HG03439 (cell line): ENCODE results near the gene PLEKHA7.
"Not testable (repeated sequence)": the region's sequence is repeated elsewhere in the genome, so short reads cannot be mapped to it uniquely, and the experiment has no call there.

ENCODE experiments used
- ATAC-seq: cut with Tn5 transposase; IDR thresholded peaks from one replicate; pipeline ENCODE4 v1.9.1; 2021; ENCODE audit warnings: mild to moderate bottlenecking, moderate library complexity; ENCODE audit not compliant: unreplicated experiment

The PLEKHA7 gene

DNA sequence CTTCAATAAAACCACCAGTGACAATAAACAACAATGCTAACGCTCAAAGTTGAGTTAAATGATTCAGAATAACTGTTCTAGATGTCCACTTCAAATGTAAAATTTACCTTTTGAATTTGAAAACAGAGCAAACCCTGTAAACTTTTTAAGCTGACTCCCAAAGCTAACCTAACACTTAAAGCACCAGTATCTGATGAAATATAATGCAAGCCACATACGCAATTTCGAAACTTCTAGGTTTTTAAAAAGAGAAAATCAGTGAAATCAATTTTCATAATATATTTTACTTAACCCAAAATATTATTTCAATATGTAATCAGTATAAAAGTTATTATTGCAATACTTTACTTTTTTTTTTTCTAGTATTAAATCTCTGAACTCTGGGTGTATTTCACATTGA lies 71.3 kb downstream of the PLEKHA7 start:
- no peak for ATAC-seq

DNA sequence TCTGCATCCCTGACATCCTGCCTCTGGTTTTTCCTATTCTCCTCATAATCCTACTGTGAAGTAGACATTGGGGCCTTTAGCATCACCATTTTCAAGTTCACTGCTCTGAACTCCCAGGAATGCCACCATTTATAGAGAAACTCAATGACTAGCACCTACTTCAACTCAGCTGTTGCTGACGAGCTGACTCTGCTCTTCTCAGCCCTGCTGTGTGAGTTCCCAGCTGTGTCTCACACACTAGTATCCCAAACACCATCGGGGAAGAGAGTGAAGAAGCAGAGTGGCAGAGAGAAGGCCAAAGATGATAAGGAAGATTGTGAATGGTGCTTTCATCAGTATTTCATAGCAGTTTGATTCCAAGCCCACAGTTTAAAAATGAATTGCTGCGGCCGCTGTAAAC lies 71.9 kb downstream of the PLEKHA7 start:
- ATAC-seq: no peak

DNA sequence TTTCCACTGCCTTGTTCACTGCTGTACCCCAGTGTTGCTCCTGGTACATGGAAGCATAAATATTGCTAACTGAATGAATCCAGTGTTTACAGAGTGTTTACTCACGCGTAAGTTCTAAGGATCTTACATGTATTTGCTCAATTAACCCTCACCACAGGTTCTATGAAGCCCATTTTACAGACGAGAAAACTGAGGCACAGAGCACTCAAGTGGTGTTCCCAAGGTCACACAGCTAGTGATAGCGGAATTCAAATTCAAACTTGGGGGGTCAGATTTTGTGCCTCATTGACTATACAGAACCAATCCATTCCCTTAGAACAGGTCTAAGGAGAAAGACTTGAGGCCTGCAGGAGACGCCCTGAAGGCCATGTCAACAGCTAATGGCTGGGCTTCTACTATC lies 72.3 kb downstream of the PLEKHA7 start:
- ATAC-seq: no peak

- no peak for ATAC-seq
Measured at GRCh38 chr11:16938061-16938460, 76.2 kb downstream of the PLEKHA7 start.

GRCh38 chr11:16936643-16937042 lies 77.6 kb downstream of the PLEKHA7 start:
- ATAC-seq: no peak

DNA sequence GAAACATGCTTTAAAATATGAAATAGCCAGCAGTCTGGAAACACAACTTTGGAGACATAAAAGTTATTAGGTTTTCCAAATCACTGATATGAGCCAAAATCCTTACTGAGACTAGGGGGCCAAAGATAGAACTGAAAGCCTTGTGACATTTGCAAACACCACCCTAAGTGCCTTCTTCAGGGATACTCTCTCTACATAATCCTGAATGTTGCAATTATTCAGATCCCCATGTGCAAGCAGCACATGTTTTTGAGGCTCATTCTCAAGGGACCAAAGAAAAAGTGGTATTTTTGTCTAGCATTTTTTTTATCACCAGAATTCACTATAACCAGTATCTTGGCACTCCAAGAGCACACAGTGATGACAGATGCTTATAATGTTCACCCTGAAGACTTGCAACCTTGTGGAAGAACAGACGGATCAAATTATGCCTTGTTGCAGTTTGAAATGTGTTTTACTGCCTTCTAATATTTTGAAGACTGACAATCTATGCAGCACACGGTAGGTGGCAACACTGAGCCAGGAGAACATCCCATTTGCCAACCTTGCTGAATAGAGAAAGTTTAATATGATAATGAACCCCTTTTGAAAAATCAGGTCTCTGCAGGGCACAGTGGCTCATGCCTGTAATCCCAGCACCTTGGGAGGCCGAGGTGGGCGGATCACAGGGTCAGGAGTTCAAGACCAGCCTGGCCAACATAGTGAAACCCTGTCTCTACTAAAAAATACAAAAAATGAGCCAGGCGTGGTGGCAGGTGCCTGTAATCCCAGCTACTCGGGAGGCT lies 78.5 kb downstream of the PLEKHA7 start:
- ATAC-seq: peak; percentile 63

GRCh38 chr11:16933756-16934603 lies 80.2 kb downstream of the PLEKHA7 start:
- ATAC-seq: no peak

- ATAC-seq: no peak
Measured at GRCh38 chr11:16933291-16933690, 80.9 kb downstream of the PLEKHA7 start.

- no peak for ATAC-seq
Measured at GRCh38 chr11:16928044-16928443, 86.2 kb downstream of the PLEKHA7 start.

GRCh38 chr11:16926883-16927626 lies 87.2 kb downstream of the PLEKHA7 start:
- ATAC-seq: no peak

- no peak for ATAC-seq
Measured at GRCh38 chr11:16925561-16926065, 88.6 kb downstream of the PLEKHA7 start.

- ATAC-seq: peak; percentile 9
Measured at GRCh38 chr11:16924826-16925560, 89.2 kb downstream of the PLEKHA7 start.

DNA sequence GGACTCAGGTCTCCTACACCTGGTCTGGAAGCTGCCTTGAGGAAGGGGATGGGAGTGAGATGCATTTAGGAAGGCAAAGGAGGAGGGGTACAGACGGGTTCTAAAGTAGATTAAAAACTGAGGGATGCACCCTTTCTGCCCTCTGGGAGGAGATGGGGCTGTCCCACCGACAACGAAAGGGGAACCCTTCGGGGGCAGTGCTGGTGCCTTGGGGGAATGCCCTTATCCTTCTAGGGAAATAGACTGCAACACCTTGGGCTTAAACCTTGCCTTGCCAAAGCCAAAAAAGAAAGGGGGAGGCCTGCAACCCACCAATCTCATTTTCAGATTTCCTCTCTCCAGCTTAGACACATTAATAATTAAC lies 89.8 kb downstream of the PLEKHA7 start:
- ATAC-seq: peak; percentile 63

- ATAC-seq: peak; percentile 47
Measured at GRCh38 chr11:16923987-16924386, 90.2 kb downstream of the PLEKHA7 start.

GRCh38 chr11:16921668-16922067 lies 92.5 kb downstream of the PLEKHA7 start:
- no peak for ATAC-seq

- ATAC-seq: no peak
Measured at GRCh38 chr11:16921019-16921418, 93.2 kb downstream of the PLEKHA7 start.

DNA sequence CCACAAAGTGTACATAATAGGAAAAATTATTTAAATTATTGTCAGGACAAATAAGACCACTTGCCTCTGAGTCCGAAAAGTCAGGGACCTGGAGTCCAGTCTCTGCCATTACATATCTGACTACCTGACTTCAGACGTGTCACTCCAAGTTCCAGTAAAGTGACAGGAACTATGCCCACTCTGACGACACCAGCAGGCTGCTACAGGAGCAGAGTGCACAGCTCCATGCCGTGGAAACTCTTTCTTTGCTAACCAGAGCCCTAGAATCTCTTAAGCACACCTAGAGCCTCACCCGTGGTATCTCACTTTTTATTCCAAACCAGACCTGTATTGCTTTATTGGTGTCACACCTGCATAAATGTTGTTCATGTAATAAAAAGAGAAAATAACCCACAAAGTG lies 93.7 kb downstream of the PLEKHA7 start:
- ATAC-seq: no peak

- not testable (repeated sequence) for ATAC-seq
Measured at GRCh38 chr11:16918543-16919182, 95.6 kb downstream of the PLEKHA7 start.

GRCh38 chr11:16917941-16918340 lies 96.3 kb downstream of the PLEKHA7 start:
- ATAC-seq: no peak

GRCh38 chr11:16912692-16913111 lies 101.5 kb downstream of the PLEKHA7 start:
- no peak for ATAC-seq
